Measurements from ENCODE around the gene WDR91.
"Not testable (repeated sequence)": the region's sequence is repeated elsewhere in the genome, so short reads cannot be mapped to it uniquely, and the experiment has no call there.

The WDR91 gene

GRCh38 chr7:135179321-135179925 lies 31.9 kb downstream of the WDR91 start:
- DNase-seq (ENCODE audit: low read depth) = no peak

- DNase-seq (ENCODE audit: low read depth) = no peak
Measured at GRCh38 chr7:135178364-135178763, 33.0 kb downstream of the WDR91 start.

DNA sequence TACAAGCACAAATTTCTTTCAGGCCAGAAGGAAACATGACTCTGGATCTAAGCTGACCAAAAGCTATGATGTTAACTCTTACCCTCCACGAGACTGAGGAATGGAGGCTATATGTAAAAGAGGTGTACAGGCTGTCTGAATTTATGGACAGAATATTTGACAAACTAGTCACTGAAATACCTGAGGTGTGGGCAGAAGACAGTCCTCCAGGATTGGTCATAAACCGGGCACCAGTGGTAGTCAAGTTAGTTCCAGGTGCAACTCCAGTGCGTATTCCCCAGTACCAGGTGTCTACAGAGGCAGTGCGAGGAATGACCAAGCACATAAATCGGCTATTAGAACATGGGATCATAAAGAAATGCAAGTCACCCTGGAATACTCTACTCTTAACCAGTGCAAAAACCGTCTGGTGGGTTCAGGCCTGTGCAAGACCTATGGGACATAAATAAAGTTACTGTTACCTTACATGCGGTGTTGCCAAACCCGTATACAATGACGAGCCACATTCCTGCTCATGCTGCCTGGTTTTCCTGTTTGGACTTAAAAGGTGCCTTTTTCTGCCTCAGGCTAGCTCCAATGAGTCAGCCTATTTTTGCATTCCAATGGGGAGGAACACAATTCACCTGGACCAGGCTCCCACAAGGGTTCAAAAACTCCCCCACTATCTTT lies 34.2 kb downstream of the WDR91 start:
- no peak for DNase-seq (ENCODE audit: low read depth)

DNA sequence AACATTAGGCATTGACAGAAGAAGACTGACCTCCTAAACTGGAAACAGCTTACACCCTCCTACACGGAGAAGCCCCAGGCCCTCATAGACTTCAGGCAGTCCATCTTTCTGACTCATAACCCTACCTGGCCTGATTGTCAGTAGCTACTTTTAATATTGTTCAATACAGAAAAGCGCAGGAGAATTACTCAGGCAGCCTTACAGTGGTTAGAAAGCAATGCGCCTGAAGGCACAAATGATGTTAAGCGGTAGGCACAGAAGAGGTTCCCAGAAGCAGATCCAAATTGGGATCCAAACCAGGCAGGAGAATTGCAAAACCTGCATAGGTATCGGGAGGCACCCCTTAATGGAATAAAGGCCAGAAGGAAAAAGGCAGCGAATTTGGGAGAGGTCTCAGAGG lies 35.4 kb downstream of the WDR91 start:
- DNase-seq (ENCODE audit: low read depth) = no peak

GRCh38 chr7:135174941-135175340 lies 36.4 kb downstream of the WDR91 start:
- no peak for DNase-seq (ENCODE audit: low read depth)

- DNase-seq (ENCODE audit: low read depth) = not testable (repeated sequence)
Measured at GRCh38 chr7:135173916-135174315, 37.4 kb downstream of the WDR91 start.

DNA sequence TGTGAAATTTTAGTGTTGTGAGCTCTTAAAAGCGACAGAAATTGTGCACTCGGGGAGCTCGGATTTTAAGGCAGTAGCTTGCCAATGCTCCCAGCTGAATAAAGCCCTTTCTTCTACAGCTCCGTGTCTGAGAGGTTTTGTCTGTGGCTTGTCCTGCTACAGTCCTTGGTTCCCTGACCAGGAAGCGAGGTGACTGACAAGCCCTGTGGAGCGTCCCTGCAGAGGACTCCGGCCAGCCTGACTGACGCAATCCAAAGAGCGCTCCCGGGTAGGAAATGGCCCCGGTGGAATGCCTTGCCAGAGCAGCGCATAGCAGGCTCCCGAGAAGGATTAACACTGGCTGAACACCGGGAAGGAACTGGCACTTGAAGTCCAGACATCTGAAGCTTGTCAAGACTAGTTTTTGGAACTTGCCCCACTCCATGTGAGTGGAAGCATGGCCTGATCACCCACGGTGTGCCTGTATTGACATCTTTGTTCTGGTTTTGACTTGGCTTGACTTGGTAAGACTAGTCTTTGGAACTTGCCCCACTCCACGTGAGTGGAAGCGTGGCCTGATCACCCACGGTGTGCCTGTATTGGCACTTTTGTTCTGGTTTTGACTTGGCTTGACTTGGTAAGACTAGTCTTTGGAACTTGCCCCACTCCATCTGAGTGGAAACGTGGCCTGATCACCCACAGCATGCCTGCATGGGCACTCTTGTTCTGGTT lies 39.6 kb downstream of the WDR91 start:
- DNase-seq (ENCODE audit: low read depth) = not testable (repeated sequence)

DNA sequence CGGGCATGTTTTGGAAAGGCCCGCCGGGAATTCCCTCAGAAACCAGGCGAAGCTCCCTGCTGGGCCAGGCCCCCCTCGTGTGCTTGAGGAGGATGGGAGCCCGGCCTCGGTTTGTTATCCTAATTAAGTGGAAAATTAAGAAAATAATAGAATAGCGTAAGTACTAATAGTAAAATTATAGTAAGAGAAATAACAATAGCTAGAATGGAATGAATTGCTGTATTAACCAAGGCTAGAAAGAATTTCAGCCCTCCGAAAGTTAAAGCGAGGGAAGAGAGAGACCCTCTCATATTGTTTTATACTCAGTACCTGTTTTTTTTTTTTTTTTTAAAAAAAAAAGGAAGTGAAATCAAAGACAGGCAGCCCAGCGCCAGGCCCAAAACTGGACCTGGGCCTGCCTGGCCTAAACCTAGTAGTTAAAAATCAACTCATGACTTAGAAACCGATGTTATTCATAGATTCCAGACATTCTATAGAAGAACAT lies 40.3 kb downstream of the WDR91 start:
- not testable (repeated sequence) for DNase-seq (ENCODE audit: low read depth)

DNA sequence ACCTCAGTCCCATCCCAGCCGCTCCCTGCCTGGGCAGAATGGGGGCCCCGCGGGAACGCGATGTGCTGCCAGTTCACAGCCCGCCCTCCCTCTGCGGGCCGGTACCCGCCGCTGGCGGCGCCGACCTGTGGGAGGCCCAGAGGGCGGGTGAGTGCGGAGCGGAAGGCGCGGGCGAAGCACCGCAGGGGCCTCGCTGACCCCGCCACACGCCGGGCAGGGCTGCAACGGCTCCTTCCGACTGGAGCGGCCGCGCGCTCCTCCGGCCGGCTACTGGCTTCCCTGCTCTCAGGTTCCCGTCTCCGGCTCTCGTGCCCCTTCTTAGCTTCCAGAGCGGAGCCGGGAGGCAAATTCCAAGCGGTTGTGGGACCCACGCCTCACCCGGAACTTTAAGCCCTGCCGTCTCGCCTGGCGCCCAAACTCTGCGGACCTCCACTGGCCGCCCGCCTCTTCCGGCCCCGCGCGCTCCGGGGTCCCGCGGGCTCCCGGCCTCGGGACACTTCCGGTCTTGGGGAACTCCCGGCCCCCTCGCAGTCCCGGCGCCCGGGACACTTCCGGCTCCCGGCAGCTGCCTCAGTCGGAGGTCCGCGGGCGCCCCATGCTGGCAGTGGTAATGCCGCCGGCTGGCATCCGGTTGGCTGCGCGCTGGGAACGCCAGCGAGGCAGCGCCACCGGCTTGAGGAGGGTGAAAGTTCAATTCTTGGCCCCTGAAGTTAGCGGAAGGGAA lies 40.9 kb downstream of the WDR91 start, which contains the start of gene CYREN:
Gene CYREN, minus strand, starts transcription at position 434 of the 724 bp plus-strand sequence. CDS start 1,785 bp downstream, outside the sequence.
- peak; percentile 82 for DNase-seq (ENCODE audit: low read depth)

GRCh38 chr7:135169964-135170273 lies 41.4 kb downstream of the WDR91 start:
- DNase-seq (ENCODE audit: low read depth) = no peak

GRCh38 chr7:135169141-135169963 lies 42.0 kb downstream of the WDR91 start:
- no peak for DNase-seq (ENCODE audit: low read depth)

- DNase-seq (ENCODE audit: low read depth) = no peak
Measured at GRCh38 chr7:135168489-135169140, 42.7 kb downstream of the WDR91 start.

DNA sequence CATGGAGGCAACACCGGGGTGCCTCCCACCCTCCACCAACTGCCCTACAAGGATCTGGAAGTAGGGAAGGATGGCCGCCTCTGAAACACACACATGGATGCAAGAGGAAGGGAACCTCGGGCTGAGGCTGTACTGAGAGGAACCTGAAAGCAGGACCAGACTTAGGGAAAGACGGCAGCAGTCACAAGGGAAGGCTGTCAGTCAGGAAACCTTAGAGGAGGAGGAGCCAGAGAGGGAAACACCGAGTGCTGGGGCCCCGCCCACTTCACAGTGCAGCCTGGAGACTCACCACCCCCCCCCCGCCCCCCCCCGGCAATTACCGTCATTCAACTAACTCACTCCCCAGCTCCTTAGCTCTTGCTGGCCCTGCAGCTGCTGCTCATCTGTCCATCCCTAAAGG lies 43.3 kb downstream of the WDR91 start:
- no peak for DNase-seq (ENCODE audit: low read depth)

DNA sequence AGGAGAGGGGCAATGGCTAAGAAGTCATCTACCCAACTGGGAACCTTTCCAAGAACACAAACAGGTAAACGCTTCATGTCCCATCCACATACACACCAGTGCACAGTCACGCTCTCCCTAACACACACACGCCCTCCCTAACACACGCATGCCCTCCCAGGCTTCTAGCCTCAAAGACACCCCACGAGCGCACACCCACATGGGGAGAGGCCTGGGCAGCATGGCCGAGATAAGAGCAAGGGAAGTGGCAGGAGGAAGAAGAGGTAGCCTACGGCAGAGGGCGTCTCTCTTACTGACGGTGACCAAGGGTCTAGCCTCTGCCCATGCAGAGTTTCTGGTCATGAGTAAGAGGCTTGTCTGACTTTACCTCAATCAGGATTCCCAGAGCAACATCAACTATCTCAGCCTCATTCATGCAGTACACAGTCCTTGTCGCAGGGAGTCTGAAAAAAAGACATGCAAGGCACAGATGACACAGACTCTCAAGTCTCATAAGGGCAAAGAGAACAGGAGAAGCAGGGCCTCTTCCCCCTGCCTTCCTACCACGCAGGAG lies 43.9 kb downstream of the WDR91 start:
- DNase-seq (ENCODE audit: low read depth) = no peak

- DNase-seq (ENCODE audit: low read depth) = no peak
Measured at GRCh38 chr7:135166338-135166990, 44.9 kb downstream of the WDR91 start.

DNA sequence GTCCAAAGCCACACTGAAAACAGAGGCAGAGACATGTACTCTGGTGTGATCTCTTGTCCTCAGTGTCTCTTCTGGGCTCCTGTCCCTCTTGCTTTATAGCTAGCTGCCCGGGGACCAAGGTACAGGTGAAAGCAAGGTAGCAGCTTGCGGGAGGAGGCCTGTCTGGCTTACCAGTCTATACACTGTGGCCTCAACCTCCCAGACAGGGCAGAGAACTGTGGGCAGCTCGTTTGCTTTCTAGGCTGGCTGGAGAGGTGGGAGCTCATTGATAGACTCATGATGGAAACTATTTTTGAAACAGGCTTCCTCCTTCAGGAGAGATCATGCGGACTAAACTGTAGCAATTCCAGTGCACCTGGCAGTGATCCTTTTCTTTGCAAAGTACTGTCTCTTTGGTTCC lies 45.5 kb downstream of the WDR91 start:
- DNase-seq (ENCODE audit: low read depth) = no peak

GRCh38 chr7:135164357-135165061 lies 46.8 kb downstream of the WDR91 start:
- no peak for DNase-seq (ENCODE audit: low read depth)

DNA sequence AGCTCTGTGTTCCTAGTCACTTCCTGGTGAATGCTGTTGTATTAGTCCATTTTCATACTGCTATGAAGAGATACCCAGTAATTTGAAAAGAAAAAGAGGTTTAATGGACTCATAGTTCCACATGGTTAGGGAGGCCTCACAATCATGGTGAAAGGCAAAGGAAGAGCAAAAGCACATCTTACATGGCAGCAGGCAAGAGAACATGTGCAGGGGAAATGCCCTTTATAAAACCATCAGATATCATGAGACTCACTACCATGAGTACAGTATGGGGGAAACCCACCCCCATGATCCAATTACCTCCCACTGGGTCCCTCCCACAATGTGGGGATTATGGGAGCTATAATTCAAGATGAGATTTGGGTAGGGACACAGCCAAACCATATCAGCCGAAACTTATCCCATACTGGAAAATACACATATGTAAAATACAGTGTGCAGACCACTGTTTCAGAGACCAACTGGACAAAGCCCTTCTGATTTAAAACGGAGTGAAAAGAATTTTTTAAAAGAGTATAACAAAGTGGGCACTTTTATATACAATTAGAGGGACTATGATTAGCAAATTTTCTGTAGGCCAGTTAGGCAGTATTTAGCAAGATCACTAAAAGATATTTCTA lies 48.8 kb downstream of the WDR91 start:
- DNase-seq (ENCODE audit: low read depth) = no peak

DNA sequence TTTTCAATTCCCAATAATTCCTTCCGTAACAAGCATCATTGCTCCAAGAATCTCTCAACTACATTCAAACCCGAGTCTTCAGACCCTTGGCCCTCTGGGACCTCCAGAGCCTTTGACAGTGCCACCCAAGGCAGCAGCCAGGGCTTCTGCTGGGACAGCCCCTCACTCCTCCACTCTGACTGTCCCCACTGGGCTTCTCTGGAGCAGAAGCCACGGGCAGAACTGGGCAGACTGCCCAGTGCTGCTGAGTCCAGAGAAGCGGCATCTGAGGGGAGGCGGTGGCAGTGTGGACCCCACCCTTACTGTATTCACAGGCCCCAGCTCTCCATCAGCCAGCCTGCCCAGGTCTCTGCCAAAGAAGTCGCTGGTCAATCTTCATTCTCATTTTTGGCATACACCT lies 49.7 kb downstream of the WDR91 start:
- DNase-seq (ENCODE audit: low read depth) = no peak

Data from stimulated activated CD8-positive, alpha-beta memory T cell treated with anti-CD3 and anti-CD28 coated beads, Interleukin-15, amount 100 ng/mL, for 24 hours (primary cell).